ENCODE results near the gene POLR2L.

DNA sequence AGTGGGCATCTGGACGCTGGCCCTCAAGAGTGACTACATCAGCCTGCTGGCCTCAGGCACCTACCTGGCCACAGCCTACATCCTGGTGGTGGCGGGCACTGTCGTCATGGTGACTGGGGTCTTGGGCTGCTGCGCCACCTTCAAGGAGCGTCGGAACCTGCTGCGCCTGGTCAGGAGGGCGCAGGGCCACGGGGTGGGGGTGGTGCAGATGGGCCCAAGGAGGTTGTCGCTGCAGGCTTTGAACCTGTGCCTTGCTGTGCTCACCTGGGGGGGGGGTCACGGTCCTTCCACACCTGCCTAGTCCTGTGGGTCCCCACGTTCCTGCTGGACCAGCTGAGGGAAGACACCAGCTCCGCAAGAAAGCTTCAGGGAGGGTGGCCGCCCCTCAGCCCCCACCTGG is 6.1 kb downstream of the POLR2L start:
- TF ChIP-seq EP300 (IDR thresholded peaks at IDR 0.05) (no peak), POLR2AphosphoS5 (IDR thresholded peaks at IDR 0.05) (no peak), POLR2A (IDR thresholded peaks at IDR 0.05) (no peak)
- TF ChIP-seq, protein P1, sequence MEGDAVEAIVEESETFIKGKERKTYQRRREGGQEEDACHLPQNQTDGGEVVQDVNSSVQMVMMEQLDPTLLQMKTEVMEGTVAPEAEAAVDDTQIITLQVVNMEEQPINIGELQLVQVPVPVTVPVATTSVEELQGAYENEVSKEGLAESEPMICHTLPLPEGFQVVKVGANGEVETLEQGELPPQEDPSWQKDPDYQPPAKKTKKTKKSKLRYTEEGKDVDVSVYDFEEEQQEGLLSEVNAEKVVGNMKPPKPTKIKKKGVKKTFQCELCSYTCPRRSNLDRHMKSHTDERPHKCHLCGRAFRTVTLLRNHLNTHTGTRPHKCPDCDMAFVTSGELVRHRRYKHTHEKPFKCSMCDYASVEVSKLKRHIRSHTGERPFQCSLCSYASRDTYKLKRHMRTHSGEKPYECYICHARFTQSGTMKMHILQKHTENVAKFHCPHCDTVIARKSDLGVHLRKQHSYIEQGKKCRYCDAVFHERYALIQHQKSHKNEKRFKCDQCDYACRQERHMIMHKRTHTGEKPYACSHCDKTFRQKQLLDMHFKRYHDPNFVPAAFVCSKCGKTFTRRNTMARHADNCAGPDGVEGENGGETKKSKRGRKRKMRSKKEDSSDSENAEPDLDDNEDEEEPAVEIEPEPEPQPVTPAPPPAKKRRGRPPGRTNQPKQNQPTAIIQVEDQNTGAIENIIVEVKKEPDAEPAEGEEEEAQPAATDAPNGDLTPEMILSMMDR (IDR thresholded peaks at IDR 0.05): no peak
